ENCODE results near the gene NEURL2.
"Not testable (repeated sequence)": the region's sequence is repeated elsewhere in the genome, so short reads cannot be mapped to it uniquely, and the experiment has no call there.

The NEURL2 gene, protein sequence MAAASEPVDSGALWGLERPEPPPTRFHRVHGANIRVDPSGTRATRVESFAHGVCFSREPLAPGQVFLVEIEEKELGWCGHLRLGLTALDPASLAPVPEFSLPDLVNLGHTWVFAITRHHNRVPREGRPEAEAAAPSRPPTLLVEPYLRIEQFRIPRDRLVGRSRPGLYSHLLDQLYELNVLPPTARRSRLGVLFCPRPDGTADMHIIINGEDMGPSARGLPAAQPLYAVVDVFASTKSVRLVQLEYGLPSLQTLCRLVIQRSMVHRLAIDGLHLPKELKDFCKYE

DNA sequence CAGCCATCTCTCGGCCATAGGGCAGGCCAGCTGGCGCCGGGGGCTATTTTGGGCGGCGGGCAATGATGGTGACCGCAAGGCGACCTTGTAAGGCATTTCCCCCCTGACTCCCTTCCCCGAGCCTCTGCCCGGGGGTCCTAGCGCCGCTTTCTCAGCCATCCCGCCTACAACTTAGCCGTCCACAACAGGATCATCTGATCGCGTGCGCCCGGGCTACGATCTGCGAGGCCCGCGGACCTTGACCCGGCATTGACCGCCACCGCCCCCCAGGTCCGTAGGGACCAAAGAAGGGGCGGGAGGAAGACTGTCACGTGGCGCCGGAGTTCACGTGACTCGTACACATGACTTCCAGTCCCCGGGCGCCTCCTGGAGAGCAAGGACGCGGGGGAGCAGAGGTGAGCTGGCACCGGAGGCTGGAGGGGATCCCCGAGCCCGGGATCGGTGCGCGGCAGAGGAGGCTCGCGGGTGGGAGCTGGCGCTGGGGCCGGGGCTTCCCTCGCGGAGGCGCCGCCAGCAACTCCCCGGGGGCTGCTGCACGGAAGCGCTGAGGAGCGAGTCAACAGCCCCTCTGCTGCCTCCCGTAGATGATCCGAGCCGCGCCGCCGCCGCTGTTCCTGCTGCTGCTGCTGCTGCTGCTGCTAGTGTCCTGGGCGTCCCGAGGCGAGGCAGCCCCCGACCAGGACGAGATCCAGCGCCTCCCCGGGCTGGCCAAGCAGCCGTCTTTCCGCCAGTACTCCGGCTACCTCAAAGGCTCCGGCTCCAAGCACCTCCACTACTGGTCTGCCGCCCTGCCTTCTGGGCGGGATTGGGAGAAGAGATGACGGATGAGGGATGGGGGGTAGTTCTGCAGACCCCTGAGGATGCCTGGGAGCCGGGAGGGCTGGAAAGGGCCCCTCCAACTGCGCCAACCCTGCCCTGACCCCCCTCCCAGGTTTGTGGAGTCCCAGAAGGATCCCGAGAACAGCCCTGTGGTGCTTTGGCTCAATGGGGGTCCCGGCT is at the start of gene NEURL2, which contains the start of gene CTSA:
Gene NEURL2 (minus strand): TSS at position 224 of the 999 bp plus-strand sequence. CDS start 217 bp downstream, at position 7.
Gene CTSA (plus strand): TSS at position 351 of the 999 bp plus-strand sequence. CDS start 234 bp downstream, at position 585.
- peak; percentile 82 for DNase-seq (ENCODE audit: low read depth)

DNA sequence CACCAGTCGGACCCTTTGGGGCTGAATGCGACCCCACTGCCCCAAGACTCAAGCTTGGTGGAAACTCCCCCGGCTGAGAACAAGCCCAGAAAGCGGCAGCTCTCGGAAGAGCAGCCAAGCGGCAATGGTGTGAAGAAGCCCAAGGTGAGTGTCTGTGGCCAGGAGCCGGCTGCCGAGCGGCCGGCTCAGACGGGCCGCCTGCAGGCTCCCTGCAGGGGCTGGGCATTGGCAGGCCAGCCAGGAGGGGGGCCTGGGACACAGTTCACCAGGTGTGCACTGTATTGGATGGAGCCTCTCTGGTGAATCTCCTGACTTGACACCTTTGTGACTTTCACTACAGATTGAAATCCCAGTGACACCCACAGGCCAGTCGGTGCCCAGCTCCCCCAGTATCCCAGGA is 49.5 kb upstream of the NEURL2 start:
- no peak for DNase-seq (ENCODE audit: low read depth)

DNA sequence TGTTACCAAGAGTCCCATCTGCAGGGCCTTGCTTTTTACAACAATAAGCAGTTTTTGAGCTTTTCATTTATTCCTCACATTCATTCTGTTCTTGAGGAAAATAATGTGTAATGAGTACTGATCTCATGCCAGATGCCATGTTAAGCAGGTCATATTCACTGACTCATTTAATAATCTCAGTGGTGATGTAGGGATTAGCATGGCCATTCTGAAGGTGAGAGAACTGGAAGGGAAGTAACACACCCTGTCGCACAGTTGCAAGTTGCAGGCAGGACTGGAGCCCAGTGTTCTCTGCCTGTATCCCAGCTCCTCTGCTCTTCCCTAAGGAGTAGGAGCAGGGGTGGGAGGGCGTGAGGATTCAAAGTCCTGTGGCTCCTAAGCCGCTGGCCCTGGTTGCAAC is 49.0 kb upstream of the NEURL2 start:
- DNase-seq (ENCODE audit: low read depth): no peak

DNA sequence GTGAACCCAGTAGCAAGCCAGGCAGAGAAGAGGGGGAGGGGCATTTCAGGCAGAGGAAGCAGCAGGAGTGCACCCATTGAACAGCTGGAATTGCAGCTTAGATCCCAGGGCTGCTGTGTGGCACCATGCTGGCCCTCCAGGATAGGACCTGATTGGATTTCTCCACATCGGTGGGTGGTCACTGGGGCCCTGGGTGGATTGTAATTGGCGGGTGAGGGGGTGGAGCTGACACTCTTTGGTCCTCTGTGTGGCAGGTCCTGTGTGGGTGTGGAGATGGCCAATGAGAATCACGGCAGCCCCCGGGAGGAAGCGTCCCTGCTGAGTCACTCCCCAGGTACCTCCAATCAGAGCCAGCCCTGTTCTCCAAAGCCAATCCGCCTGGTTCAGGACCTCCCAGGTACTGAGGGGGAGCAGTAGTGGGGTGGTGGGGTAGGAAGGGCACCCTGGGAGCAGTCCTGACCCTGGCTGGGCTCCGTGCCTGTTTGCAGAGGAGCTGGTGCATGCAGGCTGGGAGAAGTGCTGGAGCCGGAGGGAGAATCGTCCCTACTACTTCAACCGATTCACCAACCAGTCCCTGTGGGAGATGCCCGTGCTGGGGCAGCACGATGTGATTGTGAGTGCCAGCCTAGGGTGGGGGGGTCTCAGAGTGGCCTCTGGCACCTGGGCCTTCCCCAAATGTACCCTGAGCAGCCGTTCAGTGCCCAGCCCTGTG is 47.9 kb upstream of the NEURL2 start:
- no peak for DNase-seq (ENCODE audit: low read depth)

DNA sequence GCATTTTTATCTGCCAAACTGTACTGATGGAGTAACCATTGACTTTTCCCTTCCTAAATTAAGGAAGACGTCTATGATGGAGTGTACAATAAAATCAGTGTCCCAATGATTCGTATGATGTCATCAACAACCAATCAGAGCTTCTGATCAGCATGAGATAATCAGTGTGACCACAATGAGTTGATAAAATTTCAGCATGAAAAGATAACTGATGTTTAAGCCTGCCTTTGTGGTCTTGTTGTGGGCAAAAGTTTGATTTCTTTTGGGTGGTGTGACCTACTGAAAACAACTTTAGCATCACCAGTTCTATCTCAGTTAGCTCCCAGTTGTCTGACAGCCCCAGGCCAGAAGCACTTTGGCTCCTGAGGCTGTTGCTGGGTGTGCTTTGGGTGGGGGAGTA is 46.8 kb upstream of the NEURL2 start:
- DNase-seq (ENCODE audit: low read depth): no peak

DNA sequence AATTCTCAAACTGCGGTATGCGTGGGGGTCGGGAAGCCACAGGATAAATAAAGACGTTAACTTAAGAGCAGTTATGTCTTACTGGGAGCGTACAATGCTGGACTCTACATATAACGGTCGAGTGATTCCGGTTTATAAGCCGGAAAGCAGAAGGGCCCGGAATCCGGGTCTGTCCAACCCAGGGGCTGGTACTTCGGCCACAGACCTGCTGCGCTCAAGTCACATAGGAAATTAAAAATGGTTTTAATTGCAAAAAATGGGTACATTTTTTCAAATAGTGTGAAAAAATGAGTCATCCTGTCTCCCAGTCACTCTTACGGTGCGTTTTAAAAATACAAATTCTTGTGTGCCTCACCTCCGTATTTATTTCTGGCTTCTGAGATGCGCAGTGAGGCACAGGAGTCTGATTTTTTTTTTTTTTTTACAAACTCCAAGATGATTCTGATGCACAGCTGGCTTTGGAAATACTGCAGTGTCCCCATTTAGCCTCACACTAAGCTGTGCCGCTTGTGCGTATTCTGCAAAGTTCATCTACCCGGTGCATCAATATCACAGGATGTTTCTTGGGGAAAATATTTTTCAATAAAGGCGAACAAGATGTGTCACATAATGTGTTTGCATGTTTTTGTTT is 44.5 kb upstream of the NEURL2 start:
- no peak for DNase-seq (ENCODE audit: low read depth)

DNA sequence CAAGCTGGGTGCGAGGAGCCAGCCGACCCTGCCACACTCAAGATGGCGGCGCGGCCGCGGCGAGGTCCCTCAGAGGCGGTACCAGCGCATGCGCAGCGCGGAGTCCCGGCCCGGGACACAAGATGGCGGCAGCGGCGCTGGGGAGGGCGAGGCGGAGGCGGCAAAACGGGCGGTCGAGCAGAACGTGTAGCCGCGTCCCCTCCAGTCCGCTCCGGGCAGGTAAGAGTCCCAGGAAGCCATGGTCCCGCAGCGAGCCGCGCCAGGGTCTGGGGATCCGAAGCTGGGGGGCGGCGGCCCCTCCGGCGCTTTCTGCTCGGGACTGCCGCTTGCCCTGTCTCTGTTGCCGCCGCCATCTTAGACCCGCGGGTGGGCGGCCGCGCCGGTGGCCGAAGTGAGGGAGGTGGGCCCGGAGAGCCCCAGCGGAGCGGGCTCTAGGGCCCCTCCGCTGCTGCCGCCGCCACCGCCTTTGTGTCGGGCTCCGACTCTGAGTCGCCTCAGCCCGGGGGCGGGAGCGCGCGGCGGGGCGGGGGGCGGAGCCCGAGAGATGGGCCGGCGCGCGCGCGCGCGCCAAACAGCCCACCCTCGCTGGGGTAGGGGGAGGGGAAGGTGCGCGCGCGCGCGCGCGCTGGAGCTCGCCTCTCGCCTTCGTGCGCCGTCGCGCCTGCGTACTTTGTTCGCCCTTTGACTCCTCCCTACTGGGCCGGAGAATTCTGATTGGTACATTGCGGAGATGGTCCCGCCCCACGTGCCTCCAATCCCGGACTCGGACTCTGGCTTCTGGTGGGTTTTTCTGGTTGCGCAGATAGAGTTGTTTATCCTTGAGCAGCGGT is 43.8 kb upstream of the NEURL2 start, which contains the start of gene PCIF1:
Gene PCIF1 (plus strand): TSS at position 98 of the 830 bp plus-strand sequence. CDS start 4,317 bp downstream, outside the sequence.
- DNase-seq (ENCODE audit: low read depth): peak; percentile 96

DNA sequence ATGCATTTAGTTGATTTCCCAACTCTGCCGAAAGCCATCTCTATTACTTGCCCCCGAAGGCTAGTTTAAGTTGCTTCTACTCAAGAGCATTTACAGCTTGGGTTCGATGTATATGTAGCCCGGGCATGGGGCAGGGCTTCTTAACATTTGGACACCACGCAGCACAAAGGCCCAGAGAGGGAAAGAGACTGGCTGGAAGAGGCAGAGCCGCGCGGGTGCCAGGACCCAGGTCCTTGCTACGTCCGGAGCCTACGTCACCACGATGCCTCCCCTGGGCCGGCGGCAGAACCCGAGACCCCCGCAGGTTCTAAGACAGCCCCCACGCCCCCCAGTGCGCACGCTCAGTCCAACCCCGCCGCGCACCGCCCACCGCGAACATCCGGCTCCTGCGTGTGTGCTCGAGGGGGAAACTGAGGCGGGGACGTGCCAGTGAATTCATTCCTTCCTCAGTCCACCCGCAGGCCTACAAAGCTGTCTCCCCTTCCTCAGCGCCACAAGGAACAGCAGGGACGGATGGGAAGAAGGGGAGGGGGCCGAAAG is 43.1 kb upstream of the NEURL2 start:
- DNase-seq (ENCODE audit: low read depth): no peak

DNA sequence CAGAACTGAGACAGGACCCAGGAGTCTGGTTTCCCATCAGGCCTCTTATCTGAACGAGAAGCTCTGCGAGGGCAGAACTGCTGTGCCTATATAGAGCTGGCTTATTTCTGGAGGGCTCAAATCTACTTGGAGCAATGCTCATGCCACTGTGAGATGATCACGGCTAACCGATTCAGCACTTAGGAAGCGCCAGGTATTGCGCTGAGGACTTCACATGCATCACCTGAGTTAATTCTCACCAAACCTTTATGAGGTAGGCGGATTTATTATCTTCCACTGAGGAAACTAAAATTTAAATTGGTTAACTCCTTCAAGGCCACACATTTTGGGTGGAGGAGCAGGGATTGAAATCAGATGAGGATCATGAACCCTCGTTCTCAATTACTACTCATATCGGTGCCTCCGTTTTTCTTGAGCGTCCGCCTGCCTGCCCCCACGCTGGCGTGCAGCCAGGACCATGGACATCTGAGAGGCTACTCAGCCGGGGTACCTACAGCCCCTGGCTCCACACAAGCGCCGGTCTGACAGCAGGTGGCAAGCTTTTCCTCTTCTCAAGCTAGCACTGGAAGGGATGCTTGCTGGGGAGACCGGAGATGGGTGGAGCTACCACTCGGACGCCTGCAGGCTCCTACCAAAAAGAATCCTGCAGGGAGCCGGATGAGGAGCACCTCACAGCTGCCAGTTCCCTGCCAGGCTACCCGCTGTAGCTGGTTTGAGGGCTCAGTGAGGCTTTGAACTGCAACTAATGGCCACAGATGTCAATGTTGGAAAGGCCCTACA is 42.4 kb upstream of the NEURL2 start:
- peak; percentile 26 for DNase-seq (ENCODE audit: low read depth)

DNA sequence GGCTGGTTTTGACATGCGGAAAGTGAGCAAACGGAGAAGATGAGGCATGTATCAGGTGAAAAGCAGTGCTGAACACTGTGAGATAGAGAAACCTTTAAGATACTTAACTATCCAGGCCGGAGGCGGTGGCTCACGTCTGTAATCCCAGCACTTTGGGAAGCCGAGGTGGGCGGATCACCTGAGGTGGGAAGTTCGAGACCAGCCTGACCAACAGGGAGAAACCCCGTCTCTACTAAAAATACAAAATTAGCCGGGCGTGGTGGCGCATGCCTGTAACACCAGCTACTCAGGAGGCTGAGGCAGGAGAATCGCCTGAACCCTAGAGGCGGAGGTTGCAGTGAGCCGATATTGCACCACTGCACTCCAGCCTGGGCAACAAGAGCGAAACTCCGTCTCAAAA is 40.7 kb upstream of the NEURL2 start:
- not testable (repeated sequence) for DNase-seq (ENCODE audit: low read depth)

DNA sequence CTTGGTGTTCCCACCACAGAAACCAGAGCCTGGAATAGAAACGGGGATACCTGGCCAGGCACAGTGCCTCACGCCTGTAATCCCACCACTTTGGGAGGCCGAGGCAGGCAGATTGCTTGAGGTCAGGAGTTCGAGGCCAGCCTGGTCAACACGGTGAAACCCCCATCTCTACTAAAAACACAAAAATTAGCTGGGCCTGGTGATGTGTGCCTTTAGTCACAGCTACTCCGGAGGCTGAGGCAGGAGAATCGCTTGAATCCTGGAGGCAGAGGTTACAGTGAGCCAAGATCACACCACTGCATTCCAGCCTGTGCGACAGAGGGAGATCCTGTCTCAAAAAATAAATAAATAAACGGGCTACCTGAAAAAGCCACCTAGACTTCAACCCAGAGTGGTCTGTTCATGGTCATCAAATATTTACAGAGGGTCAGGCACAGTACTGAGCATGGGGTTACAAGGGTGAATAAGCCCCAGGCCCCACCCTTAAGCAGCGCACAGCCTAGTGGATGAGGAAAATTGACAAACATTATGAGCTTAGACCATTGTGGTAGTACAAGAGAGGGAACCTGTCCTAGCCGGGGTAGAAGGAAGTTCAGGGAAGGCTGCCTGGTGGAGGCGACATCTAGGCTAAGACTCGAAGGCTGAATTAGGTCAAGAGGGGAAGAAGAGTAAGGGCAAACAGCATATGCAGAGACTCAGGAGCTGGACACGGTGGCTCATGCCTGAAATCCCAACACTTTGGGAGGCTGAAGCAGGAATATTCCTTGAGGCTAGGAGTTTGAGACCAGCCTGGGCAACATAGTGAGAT is 36.3 kb upstream of the NEURL2 start:
- no peak for DNase-seq (ENCODE audit: low read depth)

DNA sequence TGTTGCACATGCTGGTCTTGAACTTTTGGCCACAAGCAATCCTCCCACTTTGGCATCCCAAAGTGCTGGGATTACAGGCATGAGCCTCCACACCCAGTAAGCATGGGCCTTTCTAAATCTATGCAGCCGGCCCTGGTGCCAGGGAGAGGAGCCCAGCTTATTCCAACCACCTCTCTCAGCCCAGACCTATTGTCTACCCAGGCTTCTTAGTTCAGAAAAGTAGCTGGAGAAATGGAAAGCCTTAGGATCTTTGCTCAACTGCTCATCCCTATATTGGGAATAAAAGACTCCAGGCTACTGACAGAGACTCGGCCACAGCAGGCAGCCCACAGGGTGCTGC is 35.7 kb upstream of the NEURL2 start:
- DNase-seq (ENCODE audit: low read depth): no peak

DNA sequence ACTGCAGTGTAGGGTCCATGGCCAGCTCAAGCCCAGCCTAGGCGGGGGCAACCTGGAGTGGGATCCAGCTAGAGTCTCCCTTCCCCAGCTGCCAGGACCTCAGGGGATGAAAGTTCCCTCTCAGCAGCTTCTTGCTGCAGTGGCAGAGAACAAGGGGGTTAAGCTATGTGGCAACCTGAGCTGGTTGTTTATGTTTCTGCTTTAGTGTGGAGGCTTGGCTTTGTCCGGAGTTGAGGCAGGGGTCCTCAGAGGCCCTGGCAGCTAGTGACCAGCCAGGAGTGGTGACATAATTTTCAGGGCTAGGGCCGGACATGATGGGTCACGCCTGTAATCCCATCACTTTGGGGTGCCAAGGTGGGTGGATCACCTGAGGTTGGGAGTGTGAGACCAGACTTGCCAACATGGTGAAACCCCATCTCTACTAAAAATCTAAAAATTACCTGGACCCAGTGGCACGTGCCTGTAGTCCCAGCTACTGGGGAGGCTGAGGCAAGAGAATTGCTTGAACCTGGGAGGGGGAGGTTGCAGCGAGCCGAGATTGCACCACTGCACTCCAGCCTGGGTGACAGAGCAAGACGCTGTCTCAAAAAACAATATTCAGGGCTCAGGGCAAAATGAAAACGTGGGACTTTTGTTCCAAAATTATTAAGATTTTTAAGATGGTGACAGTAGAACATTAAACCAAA is 35.0 kb upstream of the NEURL2 start:
- no peak for DNase-seq (ENCODE audit: low read depth)

DNA sequence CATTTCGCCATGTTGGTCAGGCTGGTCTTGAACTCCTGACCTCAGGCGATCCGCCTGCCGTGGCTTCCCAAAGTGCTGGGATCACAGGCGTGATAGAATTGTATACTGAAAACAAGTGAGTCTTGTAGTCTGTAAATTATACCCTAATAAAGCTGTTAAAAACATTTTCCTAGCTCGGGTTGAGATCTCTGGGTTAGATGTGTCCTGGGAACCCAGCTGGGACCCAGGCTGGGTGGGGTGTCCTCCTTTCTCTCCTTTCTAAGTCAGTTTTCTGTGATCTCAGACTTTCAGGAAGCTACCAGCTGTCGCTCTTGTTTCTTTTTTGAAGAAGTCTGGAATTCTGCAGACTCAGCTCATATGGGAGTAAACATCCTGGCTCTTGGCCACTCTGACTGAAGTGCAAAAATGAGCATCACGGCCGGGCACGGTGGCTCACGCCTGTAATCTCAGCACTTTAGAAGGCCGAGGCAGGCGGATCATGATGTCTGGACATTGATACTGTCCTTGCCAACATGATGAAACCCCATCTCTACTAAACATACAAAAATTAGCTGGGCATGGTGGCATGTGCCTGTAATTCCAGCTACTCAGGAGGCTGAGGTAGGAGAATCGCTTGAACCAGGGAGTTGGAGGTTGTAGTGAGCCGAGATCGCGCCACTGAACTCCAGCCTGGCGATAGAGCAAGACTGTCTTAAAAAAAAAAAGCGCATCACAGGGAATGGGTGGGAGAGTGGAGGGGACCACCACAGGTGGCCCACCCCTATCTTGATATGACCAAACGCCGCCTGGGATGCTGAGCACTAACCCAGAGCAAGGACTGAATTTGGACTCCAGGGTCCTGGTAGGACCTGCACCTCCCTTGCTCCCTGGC is 33.6 kb upstream of the NEURL2 start:
- no peak for DNase-seq (ENCODE audit: low read depth)

DNA sequence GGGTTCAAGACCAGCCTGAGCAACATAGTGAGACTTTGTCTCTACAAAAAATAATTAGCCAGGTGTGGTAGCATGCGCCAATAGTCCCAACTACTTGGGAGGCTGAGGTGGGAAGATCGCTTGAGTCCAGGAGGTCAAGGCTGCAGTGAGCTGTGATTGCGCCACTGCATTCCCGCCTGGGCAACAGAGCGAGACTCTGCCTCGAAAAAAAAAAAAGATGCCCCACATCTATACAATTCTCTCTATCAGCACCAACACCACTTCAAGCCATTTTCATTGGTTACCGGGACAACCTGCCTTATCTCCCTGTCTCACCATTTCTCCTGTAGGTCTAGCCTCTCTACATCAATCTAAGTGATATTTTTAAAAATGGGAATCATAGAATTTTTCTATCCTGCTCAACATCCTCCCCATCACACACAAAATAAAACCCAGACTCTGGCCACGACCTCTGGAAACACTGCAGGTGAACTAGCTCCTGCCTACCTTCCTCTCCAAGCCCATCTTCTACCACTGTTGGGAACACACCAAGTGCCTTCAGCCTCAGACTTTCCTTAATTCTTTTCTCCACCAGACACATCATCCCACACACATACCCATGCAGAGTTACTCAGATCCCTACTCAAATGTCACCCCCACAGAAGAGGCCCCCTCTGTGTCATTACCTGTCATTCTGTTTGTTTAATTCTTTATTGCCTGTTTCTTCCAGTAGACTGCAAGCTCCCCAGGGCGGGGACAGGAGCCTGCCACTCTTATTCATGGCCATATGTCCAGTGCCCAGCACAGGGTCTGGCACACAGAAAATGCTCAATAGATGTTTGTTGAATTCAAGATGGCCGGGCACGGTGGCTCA is 30.6 kb upstream of the NEURL2 start:
- no peak for DNase-seq (ENCODE audit: low read depth)

All from activated T-helper 9 cell treated with anti-CD3 and anti-CD28 coated beads, Interleukin-2, amount 50 U/mL, for 16 hours (primary cell).